Measurements from ENCODE around the gene DLG5.

DNA sequence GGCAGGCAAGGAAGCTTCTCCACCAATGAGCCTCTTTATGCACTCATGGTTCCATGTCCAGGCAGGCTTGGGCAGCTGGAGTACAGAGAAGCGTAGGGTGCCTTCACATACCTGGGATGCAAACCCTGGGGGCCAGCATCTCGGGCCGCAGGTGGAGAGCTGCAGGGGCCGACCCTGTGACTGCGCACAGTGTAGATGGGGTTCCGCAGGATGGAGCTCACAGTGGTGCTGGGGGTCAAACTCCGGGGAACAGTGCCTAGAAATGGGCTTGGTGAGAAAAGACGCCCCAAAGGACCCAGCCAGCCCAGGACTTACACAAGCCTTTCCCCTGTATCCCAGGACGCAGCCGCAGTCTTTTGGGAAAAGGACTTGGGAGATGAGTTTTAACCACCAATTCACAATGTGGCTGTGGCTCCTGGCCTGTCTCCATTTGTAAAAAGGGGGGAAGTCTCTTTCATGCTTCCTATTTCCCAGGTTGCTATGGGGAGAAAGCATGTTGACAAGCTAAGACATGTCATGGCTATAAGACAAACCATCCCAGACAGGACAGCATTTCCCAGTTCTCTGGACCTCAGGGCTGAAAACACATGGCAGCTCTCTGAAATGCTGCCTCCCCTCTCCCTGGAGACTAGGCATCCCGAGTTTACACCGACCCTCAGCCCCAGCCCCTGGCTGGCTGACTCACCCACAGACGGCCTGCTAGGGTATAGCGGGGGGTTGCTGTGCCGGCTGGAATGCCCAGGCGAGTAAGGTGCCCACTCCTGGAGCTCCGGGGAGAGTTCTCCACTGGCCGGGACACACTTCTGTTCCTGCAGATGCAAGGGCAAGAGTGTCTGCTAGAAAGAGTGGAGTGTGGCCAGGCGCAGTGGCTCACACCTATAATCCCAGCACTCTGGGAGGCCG, 107.1 kb downstream of the DLG5 start:
- TF ChIP-seq YY1 (IDR thresholded peaks at IDR 0.05; ENCODE audit: low read depth): no peak
- TF ChIP-seq, protein P1, sequence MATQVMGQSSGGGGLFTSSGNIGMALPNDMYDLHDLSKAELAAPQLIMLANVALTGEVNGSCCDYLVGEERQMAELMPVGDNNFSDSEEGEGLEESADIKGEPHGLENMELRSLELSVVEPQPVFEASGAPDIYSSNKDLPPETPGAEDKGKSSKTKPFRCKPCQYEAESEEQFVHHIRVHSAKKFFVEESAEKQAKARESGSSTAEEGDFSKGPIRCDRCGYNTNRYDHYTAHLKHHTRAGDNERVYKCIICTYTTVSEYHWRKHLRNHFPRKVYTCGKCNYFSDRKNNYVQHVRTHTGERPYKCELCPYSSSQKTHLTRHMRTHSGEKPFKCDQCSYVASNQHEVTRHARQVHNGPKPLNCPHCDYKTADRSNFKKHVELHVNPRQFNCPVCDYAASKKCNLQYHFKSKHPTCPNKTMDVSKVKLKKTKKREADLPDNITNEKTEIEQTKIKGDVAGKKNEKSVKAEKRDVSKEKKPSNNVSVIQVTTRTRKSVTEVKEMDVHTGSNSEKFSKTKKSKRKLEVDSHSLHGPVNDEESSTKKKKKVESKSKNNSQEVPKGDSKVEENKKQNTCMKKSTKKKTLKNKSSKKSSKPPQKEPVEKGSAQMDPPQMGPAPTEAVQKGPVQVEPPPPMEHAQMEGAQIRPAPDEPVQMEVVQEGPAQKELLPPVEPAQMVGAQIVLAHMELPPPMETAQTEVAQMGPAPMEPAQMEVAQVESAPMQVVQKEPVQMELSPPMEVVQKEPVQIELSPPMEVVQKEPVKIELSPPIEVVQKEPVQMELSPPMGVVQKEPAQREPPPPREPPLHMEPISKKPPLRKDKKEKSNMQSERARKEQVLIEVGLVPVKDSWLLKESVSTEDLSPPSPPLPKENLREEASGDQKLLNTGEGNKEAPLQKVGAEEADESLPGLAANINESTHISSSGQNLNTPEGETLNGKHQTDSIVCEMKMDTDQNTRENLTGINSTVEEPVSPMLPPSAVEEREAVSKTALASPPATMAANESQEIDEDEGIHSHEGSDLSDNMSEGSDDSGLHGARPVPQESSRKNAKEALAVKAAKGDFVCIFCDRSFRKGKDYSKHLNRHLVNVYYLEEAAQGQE (IDR thresholded peaks at IDR 0.05; ENCODE audit: low read depth): no peak
- TF ChIP-seq, protein P2, sequence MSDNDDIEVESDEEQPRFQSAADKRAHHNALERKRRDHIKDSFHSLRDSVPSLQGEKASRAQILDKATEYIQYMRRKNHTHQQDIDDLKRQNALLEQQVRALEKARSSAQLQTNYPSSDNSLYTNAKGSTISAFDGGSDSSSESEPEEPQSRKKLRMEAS (IDR thresholded peaks at IDR 0.05): no peak
- TF ChIP-seq ZBTB7A (IDR thresholded peaks at IDR 0.05; ENCODE audit: low read depth): no peak
- no peak for TF ChIP-seq RAD21 (IDR thresholded peaks at IDR 0.05; ENCODE audit: low read depth)
- no peak for TF ChIP-seq EP300 (IDR thresholded peaks at IDR 0.05; ENCODE audit: borderline replicate concordance)
- TF ChIP-seq, protein P3, sequence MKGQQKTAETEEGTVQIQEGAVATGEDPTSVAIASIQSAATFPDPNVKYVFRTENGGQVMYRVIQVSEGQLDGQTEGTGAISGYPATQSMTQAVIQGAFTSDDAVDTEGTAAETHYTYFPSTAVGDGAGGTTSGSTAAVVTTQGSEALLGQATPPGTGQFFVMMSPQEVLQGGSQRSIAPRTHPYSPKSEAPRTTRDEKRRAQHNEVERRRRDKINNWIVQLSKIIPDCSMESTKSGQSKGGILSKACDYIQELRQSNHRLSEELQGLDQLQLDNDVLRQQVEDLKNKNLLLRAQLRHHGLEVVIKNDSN (IDR thresholded peaks at IDR 0.05): no peak
- no peak for TF ChIP-seq CEBPB (IDR thresholded peaks at IDR 0.05)
